Suppressor macrophage treated with lipopolysaccharide for 4 hours (primary cell): ENCODE data around the gene C1orf122.
A peak's percentile ranks its signal among the peaks of the same experiment; 100 is the strongest.

Experiments used
- DNase-seq: peaks from one replicate; pipeline ENCODE4 v3.0.0-alpha.2; 2020

C1orf122 gene

GRCh38 chr1:37846647-37847339 is 39.2 kb downstream of the C1orf122 start:
- DNase-seq: peak; percentile 62

- DNase-seq: no peak
These were observed 41.9 kb downstream of the C1orf122 start for GRCh38 chr1:37849480-37849879.

GRCh38 chr1:37850352-37850955 is 42.9 kb downstream of the C1orf122 start:
- peak; percentile 71 for DNase-seq

GRCh38 chr1:37851262-37851661 is 43.7 kb downstream of the C1orf122 start:
- DNase-seq: no peak

GRCh38 chr1:37851782-37852210 is 44.2 kb downstream of the C1orf122 start:
- DNase-seq: peak; percentile 71

- no peak for DNase-seq
These were observed 45.6 kb downstream of the C1orf122 start for GRCh38 chr1:37853157-37853556.

GRCh38 chr1:37854406-37854805 is 46.8 kb downstream of the C1orf122 start:
- DNase-seq: no peak
